Liver (tissue), 9 donors: ENCODE measurements around the gene MFSD11. TPM values are rescaled to one million over a fixed set of nuclear protein-coding genes. Genes with fewer than 3 reads are reported as not detected.

ENCODE experiments used
- DNase-seq: peaks from one replicate; pipeline ENCODE4 v3.0.0-alpha.2; 2017; ENCODE audit warnings: low spot score
- H3K27ac ChIP-seq, 2 donors: one replicate each; pipeline ENCODE4 v1.7.0; 2013; ENCODE audit warnings: inconsistent platforms in 2 of 2, low read length in 2 of 2, control low read depth in 1 of 2, low read depth in 1 of 2, mild to moderate bottlenecking in 1 of 2
- H3K27me3 ChIP-seq, 4 donors: one replicate each; pipeline versions ENCODE4 v1.6.1 to v1.7.0; 2013; ENCODE audit warnings: low read length in 3 of 4, inconsistent platforms in 1 of 4, mild to moderate bottlenecking in 1 of 4, moderate library complexity in 1 of 4; ENCODE audit not compliant: control insufficient read depth in 4 of 4, insufficient read depth in 4 of 4
- H3K36me3 ChIP-seq, 4 donors: one replicate each; pipeline versions ENCODE4 v1.6.1 to v1.7.0; 2013; ENCODE audit warnings: low read length in 3 of 4, mild to moderate bottlenecking in 3 of 4, low read depth in 1 of 4, moderate library complexity in 1 of 4; ENCODE audit not compliant: control insufficient read depth in 4 of 4, insufficient read depth in 3 of 4
- H3K4me1 ChIP-seq, 4 donors: one replicate each; pipeline versions ENCODE4 v1.6.1 to v1.7.0; 2013; ENCODE audit warnings: low read length in 3 of 4, mild to moderate bottlenecking in 3 of 4, moderate library complexity in 1 of 4; ENCODE audit not compliant: control insufficient read depth in 4 of 4, insufficient read depth in 4 of 4
- H3K4me3 ChIP-seq, 3 donors: one replicate each; pipeline versions ENCODE4 v1.6.1 to v1.7.0; 2013; ENCODE audit warnings: low read length in 3 of 3, control low read depth in 1 of 3, low read depth in 1 of 3, mild to moderate bottlenecking in 1 of 3
- H3K9ac ChIP-seq, 2 donors: one replicate each; pipeline ENCODE4 v1.7.0; 2013; ENCODE audit warnings: low read length in 2 of 2, mild to moderate bottlenecking in 2 of 2, moderate library complexity in 2 of 2, control low read depth in 1 of 2, low read depth in 1 of 2
- H3K9me3 ChIP-seq, 4 donors: one replicate each; pipeline versions ENCODE4 v1.6.1 to v1.7.0; 2013; ENCODE audit warnings: low read length in 3 of 4; ENCODE audit not compliant: control insufficient read depth in 4 of 4
- EGR1 ChIP-seq, 2 donors: IDR thresholded peaks; 2 replicates each; pipeline ENCODE4 v1.6.1; 2016 to 2018; ENCODE audit warnings: antibody characterized with exemption in 2 of 2, low read depth in 2 of 2
- FOXA1 ChIP-seq: IDR thresholded peaks from 2 replicates; pipeline ENCODE4 v1.6.1; 2016; ENCODE audit warnings: antibody characterized with exemption
- FOXA2 ChIP-seq: IDR thresholded peaks from 2 replicates; pipeline ENCODE4 v1.6.1; 2016; ENCODE audit warnings: antibody characterized with exemption
- GABPA ChIP-seq, 2 donors: IDR thresholded peaks in 1 of 2; conservative IDR thresholded peaks in 1 of 2; 2 replicates each; pipeline ENCODE4 v1.6.1; 2016; ENCODE audit warnings: antibody characterized with exemption in 2 of 2, mild to moderate bottlenecking in 1 of 2, moderate library complexity in 1 of 2
- HNF4A ChIP-seq, 2 donors: conservative IDR thresholded peaks; 2 replicates each; pipeline ENCODE4 v1.6.1; 2016; ENCODE audit warnings: antibody characterized with exemption in 2 of 2, mild to moderate bottlenecking in 2 of 2
- HNF4G ChIP-seq: IDR thresholded peaks from 2 replicates; pipeline ENCODE4 v1.6.1; 2016; ENCODE audit warnings: antibody characterized with exemption
- JUND ChIP-seq, 2 donors: IDR thresholded peaks; 2 replicates each; pipeline ENCODE4 v1.6.1; 2016; ENCODE audit warnings: antibody characterized with exemption in 2 of 2
- NR2F2 ChIP-seq: IDR thresholded peaks from 2 replicates; pipeline ENCODE4 v1.6.1; 2016; ENCODE audit warnings: antibody characterized with exemption
- RAD21 ChIP-seq, 2 donors: IDR thresholded peaks; 2 replicates each; pipeline ENCODE4 v1.6.1; 2016; ENCODE audit warnings: antibody characterized with exemption in 2 of 2, mild to moderate bottlenecking in 2 of 2
- RXRA ChIP-seq, 2 donors: IDR thresholded peaks; 2 replicates each; pipeline ENCODE4 v1.6.1; 2017 to 2018; ENCODE audit warnings: antibody characterized with exemption in 2 of 2, mild to moderate bottlenecking in 1 of 2
- SP1 ChIP-seq: IDR thresholded peaks from 2 replicates; pipeline ENCODE4 v1.6.1; 2018; ENCODE audit warnings: antibody characterized with exemption, mild to moderate bottlenecking
- TAF1 ChIP-seq: conservative IDR thresholded peaks from 2 replicates; pipeline ENCODE4 v1.6.1; 2016; ENCODE audit warnings: antibody characterized with exemption, mild to moderate bottlenecking
- YY1 ChIP-seq: IDR thresholded peaks from 2 replicates; pipeline ENCODE4 v1.6.1; 2016; ENCODE audit warnings: antibody characterized with exemption, mild to moderate bottlenecking
- WGBS: extraction: QIAGEN DNeasy Blood & Tissue Kit; methylation state at CpG from one replicate; pipeline ENCODE4 v1.1.7; 2013; 5-methylcytosine and 5-hydroxymethylcytosine counted together
- polyA plus RNA-seq, 2 donors: library from polyadenylated mRNA; stranded (reverse) in 1 of 2; unstranded in 1 of 2; fragments of 200-250 nt in 1 of 2; fragments of >200 nt in 1 of 2; fragmentation: Nextera tagmentation in 1 of 2; extraction: Ambion mirVana in 1 of 2; gene quantifications; one replicate each; pipeline versions ENCODE4 v1.2.1 to v1.2.3, GENCODE V29; 2013 to 2015
- total RNA-seq, 2 donors: library from RNA; depleted of rRNA; stranded (reverse); fragments of >200 nt; gene quantifications; one replicate each; pipeline ENCODE4 v1.2.3, GENCODE V29; 2014
- TF ChIP-seq, protein P1 (sequence below): IDR thresholded peaks from 2 replicates; pipeline ENCODE4 v1.6.1; 2016; ENCODE audit warnings: antibody characterized with exemption
- TF ChIP-seq, protein P2 (sequence below): IDR thresholded peaks from 2 replicates; pipeline ENCODE4 v1.6.1; 2016; ENCODE audit warnings: antibody characterized with exemption
- TF ChIP-seq, protein P3 (sequence below): fragments of 150-350 bp; IDR thresholded peaks from 2 replicates; pipeline ENCODE4 v1.5.1; 2017; ENCODE audit warnings: improper control_type of control experiment, low read depth, low read length; ENCODE audit not compliant: missing input control
- TF ChIP-seq, protein P4 (sequence below): IDR thresholded peaks from 2 replicates; pipeline ENCODE4 v1.6.1; 2016; ENCODE audit warnings: antibody characterized with exemption, mild to moderate bottlenecking
- TF ChIP-seq, protein P5 (sequence below): IDR thresholded peaks from 2 replicates; pipeline ENCODE4 v1.6.1; 2016; ENCODE audit warnings: antibody characterized with exemption
- donor health status: healthy.
- donor health status: healthy.
- donor health status: healthy.
- donor health status: healthy.
- donor health status: healthy.

The MFSD11 gene
- total and polyA plus RNA-seq, 4 donors: 8.6 to 26.9 (median 17.5) TPM

DNA sequence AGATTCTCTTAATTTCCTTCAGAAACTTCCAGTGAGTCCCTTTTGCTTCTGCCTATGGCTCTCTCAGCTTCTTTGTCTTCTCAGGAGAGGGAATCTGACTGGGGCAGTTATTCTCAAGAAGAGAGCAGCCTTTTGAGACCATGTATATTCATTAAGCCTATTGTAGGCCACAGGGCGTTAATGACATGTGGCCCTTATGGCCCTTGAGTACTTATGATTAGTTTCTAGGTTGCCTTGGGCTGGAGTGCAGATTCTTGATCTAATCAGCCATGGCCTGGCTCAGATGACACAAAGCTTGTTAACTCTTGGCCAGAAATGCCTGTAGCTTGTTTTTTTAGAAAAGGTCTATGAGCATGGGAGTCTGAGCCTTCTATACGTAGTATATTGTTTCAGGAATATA lies 17.4 kb downstream of the MFSD11 start:
- DNase-seq: no peak
- no peak for TF ChIP-seq FOXA1
- TF ChIP-seq, protein P1, sequence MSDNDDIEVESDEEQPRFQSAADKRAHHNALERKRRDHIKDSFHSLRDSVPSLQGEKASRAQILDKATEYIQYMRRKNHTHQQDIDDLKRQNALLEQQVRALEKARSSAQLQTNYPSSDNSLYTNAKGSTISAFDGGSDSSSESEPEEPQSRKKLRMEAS: no peak
- TF ChIP-seq, protein P2, sequence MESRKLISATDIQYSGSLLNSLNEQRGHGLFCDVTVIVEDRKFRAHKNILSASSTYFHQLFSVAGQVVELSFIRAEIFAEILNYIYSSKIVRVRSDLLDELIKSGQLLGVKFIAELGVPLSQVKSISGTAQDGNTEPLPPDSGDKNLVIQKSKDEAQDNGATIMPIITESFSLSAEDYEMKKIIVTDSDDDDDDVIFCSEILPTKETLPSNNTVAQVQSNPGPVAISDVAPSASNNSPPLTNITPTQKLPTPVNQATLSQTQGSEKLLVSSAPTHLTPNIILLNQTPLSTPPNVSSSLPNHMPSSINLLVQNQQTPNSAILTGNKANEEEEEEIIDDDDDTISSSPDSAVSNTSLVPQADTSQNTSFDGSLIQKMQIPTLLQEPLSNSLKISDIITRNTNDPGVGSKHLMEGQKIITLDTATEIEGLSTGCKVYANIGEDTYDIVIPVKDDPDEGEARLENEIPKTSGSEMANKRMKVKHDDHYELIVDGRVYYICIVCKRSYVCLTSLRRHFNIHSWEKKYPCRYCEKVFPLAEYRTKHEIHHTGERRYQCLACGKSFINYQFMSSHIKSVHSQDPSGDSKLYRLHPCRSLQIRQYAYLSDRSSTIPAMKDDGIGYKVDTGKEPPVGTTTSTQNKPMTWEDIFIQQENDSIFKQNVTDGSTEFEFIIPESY: no peak
- TF ChIP-seq HNF4A (conservative IDR thresholded peaks at IDR 0.05): no peak
- no peak for TF ChIP-seq SP1
- no peak for TF ChIP-seq HNF4G
- TF ChIP-seq, protein P3, sequence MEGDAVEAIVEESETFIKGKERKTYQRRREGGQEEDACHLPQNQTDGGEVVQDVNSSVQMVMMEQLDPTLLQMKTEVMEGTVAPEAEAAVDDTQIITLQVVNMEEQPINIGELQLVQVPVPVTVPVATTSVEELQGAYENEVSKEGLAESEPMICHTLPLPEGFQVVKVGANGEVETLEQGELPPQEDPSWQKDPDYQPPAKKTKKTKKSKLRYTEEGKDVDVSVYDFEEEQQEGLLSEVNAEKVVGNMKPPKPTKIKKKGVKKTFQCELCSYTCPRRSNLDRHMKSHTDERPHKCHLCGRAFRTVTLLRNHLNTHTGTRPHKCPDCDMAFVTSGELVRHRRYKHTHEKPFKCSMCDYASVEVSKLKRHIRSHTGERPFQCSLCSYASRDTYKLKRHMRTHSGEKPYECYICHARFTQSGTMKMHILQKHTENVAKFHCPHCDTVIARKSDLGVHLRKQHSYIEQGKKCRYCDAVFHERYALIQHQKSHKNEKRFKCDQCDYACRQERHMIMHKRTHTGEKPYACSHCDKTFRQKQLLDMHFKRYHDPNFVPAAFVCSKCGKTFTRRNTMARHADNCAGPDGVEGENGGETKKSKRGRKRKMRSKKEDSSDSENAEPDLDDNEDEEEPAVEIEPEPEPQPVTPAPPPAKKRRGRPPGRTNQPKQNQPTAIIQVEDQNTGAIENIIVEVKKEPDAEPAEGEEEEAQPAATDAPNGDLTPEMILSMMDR: no peak
- TF ChIP-seq JUND (IDR thresholded peaks at IDR 0.05): no peak
- TF ChIP-seq EGR1 (IDR thresholded peaks at IDR 0.05; ENCODE audit: low read depth in 2 of 2): no peak
- TF ChIP-seq FOXA2: no peak
- H3K27me3 ChIP-seq: no peaks in the 10 kb centered on the region
- no peak overlapping the region for H3K4me3 ChIP-seq
- 97% methylated on average over 2 of the region's 2 CpGs for WGBS
- H3K36me3 ChIP-seq: peaks cover 7 to 13% (median 10%) of the 10 kb centered on the region in 4 donors
- no peak overlapping the region for H3K9ac ChIP-seq
- no peaks in the 10 kb centered on the region for H3K9me3 ChIP-seq
- no peaks in the 10 kb centered on the region for H3K4me1 ChIP-seq
- H3K27ac ChIP-seq: no peak overlapping the region

DNA sequence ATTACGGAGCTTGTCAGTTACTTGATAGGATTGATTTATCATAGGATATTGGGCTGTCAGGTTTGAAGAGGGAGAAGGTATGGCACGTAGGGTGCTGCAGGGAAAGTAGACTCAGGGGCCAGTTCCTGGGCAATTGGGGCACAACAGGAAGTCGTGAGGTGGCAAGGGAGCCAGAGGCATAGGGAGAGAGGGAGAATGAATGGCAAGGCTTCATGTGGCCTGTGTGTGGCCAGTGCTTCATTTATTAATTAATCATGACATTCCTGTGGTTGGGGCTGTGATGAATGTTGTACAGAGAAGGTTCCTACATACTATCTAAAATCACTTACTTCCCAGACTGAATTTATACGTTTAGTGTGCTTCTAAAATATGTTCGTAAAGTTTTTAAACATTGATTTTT lies 19.3 kb downstream of the MFSD11 start:
- no peak for TF ChIP-seq FOXA1
- TF ChIP-seq SP1: no peak
- TF ChIP-seq, protein P2: no peak
- TF ChIP-seq, protein P3: no peak
- no peak for TF ChIP-seq GABPA (IDR thresholded peaks at IDR 0.05 in 1 of 2, conservative IDR thresholded peaks at IDR 0.05 in 1 of 2)
- TF ChIP-seq, protein P4, sequence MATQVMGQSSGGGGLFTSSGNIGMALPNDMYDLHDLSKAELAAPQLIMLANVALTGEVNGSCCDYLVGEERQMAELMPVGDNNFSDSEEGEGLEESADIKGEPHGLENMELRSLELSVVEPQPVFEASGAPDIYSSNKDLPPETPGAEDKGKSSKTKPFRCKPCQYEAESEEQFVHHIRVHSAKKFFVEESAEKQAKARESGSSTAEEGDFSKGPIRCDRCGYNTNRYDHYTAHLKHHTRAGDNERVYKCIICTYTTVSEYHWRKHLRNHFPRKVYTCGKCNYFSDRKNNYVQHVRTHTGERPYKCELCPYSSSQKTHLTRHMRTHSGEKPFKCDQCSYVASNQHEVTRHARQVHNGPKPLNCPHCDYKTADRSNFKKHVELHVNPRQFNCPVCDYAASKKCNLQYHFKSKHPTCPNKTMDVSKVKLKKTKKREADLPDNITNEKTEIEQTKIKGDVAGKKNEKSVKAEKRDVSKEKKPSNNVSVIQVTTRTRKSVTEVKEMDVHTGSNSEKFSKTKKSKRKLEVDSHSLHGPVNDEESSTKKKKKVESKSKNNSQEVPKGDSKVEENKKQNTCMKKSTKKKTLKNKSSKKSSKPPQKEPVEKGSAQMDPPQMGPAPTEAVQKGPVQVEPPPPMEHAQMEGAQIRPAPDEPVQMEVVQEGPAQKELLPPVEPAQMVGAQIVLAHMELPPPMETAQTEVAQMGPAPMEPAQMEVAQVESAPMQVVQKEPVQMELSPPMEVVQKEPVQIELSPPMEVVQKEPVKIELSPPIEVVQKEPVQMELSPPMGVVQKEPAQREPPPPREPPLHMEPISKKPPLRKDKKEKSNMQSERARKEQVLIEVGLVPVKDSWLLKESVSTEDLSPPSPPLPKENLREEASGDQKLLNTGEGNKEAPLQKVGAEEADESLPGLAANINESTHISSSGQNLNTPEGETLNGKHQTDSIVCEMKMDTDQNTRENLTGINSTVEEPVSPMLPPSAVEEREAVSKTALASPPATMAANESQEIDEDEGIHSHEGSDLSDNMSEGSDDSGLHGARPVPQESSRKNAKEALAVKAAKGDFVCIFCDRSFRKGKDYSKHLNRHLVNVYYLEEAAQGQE: no peak
- TF ChIP-seq HNF4A (conservative IDR thresholded peaks at IDR 0.05): no peak
- TF ChIP-seq FOXA2: no peak
- TF ChIP-seq RAD21 (IDR thresholded peaks at IDR 0.05): no peak
- TF ChIP-seq JUND (IDR thresholded peaks at IDR 0.05): no peak
- TF ChIP-seq TAF1: no peak
- TF ChIP-seq HNF4G: no peak
- TF ChIP-seq EGR1 (IDR thresholded peaks at IDR 0.05; ENCODE audit: low read depth in 2 of 2): no peak
- no peak for TF ChIP-seq NR2F2
- TF ChIP-seq, protein P5, sequence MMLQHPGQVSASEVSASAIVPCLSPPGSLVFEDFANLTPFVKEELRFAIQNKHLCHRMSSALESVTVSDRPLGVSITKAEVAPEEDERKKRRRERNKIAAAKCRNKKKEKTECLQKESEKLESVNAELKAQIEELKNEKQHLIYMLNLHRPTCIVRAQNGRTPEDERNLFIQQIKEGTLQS: no peak
- TF ChIP-seq, protein P1: no peak
- no peak for TF ChIP-seq RXRA (IDR thresholded peaks at IDR 0.05)
- no peak for TF ChIP-seq YY1
- 97% methylated on average over 5 of the region's 5 CpGs for WGBS
- H3K9ac ChIP-seq: no peak overlapping the region
- H3K4me3 ChIP-seq: no peak overlapping the region
- no peak overlapping the region for H3K27ac ChIP-seq
- peaks cover 7 to 13% (median 10%) of the 10 kb centered on the region in 4 donors for H3K36me3 ChIP-seq
- DNase-seq: no peak
- H3K27me3 ChIP-seq: no peaks in the 10 kb centered on the region
- no peaks in the 10 kb centered on the region for H3K9me3 ChIP-seq
- H3K4me1 ChIP-seq: no peaks in the 10 kb centered on the region
